Skeletal muscle tissue (tissue), 4 donors: ENCODE measurements around the gene DRAP1. TPM values are rescaled to one million over a fixed set of nuclear protein-coding genes. Genes with fewer than 3 reads are reported as not detected.

ENCODE experiments used
- H3K27ac ChIP-seq: one replicate; pipeline ENCODE4 v1.7.0; 2013; ENCODE audit warnings: mild to moderate bottlenecking, low read depth, low read length, inconsistent platforms
- H3K27me3 ChIP-seq, 3 donors: one replicate each; pipeline ENCODE4 v1.7.0; 2013; ENCODE audit warnings: low read length in 3 of 3; ENCODE audit not compliant: control insufficient read depth in 3 of 3, insufficient read depth in 3 of 3
- H3K36me3 ChIP-seq, 3 donors: one replicate each; pipeline ENCODE4 v1.7.0; 2013; ENCODE audit warnings: low read length in 3 of 3; ENCODE audit not compliant: control insufficient read depth in 3 of 3, insufficient read depth in 3 of 3
- H3K4me1 ChIP-seq, 3 donors: one replicate each; pipeline ENCODE4 v1.7.0; 2013; ENCODE audit warnings: low read length in 3 of 3, mild to moderate bottlenecking in 3 of 3; ENCODE audit not compliant: control insufficient read depth in 3 of 3, insufficient read depth in 3 of 3
- H3K4me3 ChIP-seq, 3 donors: one replicate each; pipeline ENCODE4 v1.7.0; 2013; ENCODE audit warnings: low read length in 3 of 3
- H3K9ac ChIP-seq, 3 donors: one replicate each; pipeline ENCODE4 v1.7.0; 2013; ENCODE audit warnings: low read length in 3 of 3, mild to moderate bottlenecking in 3 of 3, moderate library complexity in 2 of 3, low read depth in 1 of 3
- H3K9me3 ChIP-seq, 3 donors: one replicate each; pipeline ENCODE4 v1.7.0; 2013; ENCODE audit warnings: low read length in 3 of 3; ENCODE audit not compliant: control insufficient read depth in 3 of 3
- total RNA-seq: library from RNA; depleted of rRNA; stranded (reverse); fragments of >200 nt; gene quantifications from one replicate; pipeline ENCODE4 v1.2.3, GENCODE V29; 2014
- donor health status: Osteomylitis.

DRAP1 gene
- total RNA-seq, 1 donor from 2014 or later = 71.0 TPM

DNA sequence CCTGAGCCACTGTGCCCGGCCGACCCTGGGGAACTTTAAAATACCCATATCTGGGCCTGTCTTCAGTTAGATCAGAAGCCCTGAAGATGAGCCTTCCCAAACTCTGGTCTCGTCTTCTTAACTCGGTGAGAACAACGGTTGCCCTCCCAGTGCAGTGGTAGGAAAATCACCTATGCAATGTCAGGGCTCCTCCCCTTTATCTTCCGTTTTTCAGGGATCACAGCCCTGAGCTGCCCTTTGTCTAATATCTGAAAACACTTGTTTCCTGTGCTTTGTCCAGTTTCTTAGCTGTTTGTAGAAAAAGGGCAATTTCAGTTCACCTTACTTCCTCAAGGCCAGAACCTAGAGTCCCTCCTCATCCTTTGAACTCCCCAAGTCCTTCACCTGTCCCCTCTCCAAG is 9.4 kb downstream of the DRAP1 start:
- Histone ChIP-seq H3K4me1 (no peaks in the 10 kb centered on the region), H3K4me3 (no peak overlapping the region), H3K9me3 (no peaks in the 10 kb centered on the region), H3K27me3 (peaks cover 0 to 3% (median 0%) of the 10 kb centered on the region in 3 donors), H3K36me3 (no peaks in the 10 kb centered on the region), H3K9ac (no peak overlapping the region), H3K27ac (no peak overlapping the region)

GRCh38 chr11:65931773-65932557 is 12.7 kb downstream of the DRAP1 start:
- Histone ChIP-seq H3K27ac (no peak overlapping the region), H3K9ac (peak overlapping the region in 1 of 3 donors; percentile 3), H3K36me3 (no peaks in the 10 kb centered on the region), H3K4me1 (no peaks in the 10 kb centered on the region), H3K9me3 (no peaks in the 10 kb centered on the region), H3K4me3 (no peak overlapping the region), H3K27me3 (peaks cover 0 to 6% (median 0%) of the 10 kb centered on the region in 3 donors)

GRCh38 chr11:65932558-65932919 is 13.3 kb downstream of the DRAP1 start:
- Histone ChIP-seq H3K9ac (no peak overlapping the region), H3K27me3 (peaks cover 0 to 9% (median 0%) of the 10 kb centered on the region in 3 donors), H3K4me3 (no peak overlapping the region), H3K27ac (no peak overlapping the region), H3K4me1 (no peaks in the 10 kb centered on the region), H3K9me3 (no peaks in the 10 kb centered on the region), H3K36me3 (no peaks in the 10 kb centered on the region)

- Histone ChIP-seq H3K36me3 (no peaks in the 10 kb centered on the region), H3K4me3 (no peak overlapping the region), H3K9ac (no peak overlapping the region), H3K27me3 (peaks cover 0 to 21% (median 0%) of the 10 kb centered on the region in 3 donors), H3K4me1 (no peaks in the 10 kb centered on the region), H3K27ac (no peak overlapping the region), H3K9me3 (no peaks in the 10 kb centered on the region)
These were observed 14.8 kb downstream of the DRAP1 start for GRCh38 chr11:65934014-65934413.

GRCh38 chr11:65937766-65938165 is 18.5 kb downstream of the DRAP1 start:
- Histone ChIP-seq H3K36me3 (no peaks in the 10 kb centered on the region), H3K9ac (no peak overlapping the region), H3K4me1 (no peaks in the 10 kb centered on the region), H3K4me3 (no peak overlapping the region), H3K9me3 (no peaks in the 10 kb centered on the region), H3K27ac (no peak overlapping the region), H3K27me3 (peaks cover 0 to 25% (median 5%) of the 10 kb centered on the region in 3 donors)

DNA sequence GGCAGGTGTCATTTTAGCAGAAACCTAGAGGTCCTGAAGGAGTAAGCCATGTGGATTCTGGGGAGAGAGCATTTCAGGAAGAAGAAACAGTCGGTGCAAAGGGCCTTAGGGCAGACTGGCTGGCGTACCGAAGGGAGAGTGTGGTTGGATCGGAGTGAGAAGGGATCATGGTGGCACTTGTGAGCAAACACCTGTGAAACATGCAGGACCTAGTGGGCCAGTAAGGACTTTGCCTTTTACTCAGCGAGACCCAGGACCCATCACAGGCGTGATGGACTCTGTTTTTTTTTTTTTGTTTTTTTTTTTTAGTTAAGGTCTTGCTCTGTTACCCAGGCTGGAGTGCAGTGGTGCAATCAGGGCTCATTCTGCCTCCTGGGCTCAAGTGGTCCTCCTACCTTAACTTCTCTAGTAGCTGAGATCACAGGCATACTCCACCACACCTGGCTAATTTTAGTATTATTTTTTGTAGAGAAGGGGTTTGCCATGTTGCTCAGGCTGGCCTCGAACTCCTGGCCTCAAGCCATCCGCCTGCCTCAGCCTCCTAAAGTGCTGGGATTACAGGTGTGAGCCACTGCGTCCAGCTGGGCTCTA is 22.6 kb downstream of the DRAP1 start:
- H3K27ac ChIP-seq = no peak overlapping the region
- no peak overlapping the region for H3K4me3 ChIP-seq
- no peaks in the 10 kb centered on the region for H3K9me3 ChIP-seq
- no peaks in the 10 kb centered on the region for H3K4me1 ChIP-seq
- H3K9ac ChIP-seq = peak overlapping the region in 1 of 3 donors; percentile 30
- H3K36me3 ChIP-seq = no peaks in the 10 kb centered on the region
- peaks cover 0 to 19% (median 6%) of the 10 kb centered on the region in 3 donors for H3K27me3 ChIP-seq

- Histone ChIP-seq H3K27ac (no peak overlapping the region), H3K36me3 (no peaks in the 10 kb centered on the region), H3K27me3 (peaks cover 0 to 21% (median 13%) of the 10 kb centered on the region in 3 donors), H3K9ac (no peak overlapping the region), H3K4me3 (no peak overlapping the region), H3K9me3 (no peaks in the 10 kb centered on the region), H3K4me1 (no peaks in the 10 kb centered on the region)
These were observed 23.3 kb downstream of the DRAP1 start for GRCh38 chr11:65942531-65942930.

DNA sequence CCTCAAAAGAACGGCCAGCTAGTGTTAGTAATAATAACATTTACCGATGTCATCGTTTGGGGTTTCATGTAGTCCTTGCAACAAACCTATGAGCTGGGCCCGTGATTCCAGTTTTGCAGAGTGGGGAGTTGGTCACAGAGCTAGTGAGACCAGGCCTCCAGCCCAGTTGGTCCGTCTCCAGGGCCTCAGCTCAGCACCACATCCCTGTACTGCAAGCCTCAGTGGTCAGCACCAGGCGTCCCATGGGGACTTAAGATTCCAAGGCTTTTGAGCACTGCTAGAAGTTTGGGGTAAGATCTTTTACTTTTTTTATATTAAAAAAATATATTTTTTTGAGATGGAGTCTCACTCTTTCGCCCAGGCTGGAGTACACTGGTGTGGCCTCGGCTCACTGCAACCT is 25.0 kb downstream of the DRAP1 start:
- Histone ChIP-seq H3K27ac (no peak overlapping the region), H3K9ac (no peak overlapping the region), H3K9me3 (no peaks in the 10 kb centered on the region), H3K4me1 (no peaks in the 10 kb centered on the region), H3K36me3 (no peaks in the 10 kb centered on the region), H3K4me3 (no peak overlapping the region), H3K27me3 (peaks cover 0 to 16% (median 14%) of the 10 kb centered on the region in 3 donors)

DNA sequence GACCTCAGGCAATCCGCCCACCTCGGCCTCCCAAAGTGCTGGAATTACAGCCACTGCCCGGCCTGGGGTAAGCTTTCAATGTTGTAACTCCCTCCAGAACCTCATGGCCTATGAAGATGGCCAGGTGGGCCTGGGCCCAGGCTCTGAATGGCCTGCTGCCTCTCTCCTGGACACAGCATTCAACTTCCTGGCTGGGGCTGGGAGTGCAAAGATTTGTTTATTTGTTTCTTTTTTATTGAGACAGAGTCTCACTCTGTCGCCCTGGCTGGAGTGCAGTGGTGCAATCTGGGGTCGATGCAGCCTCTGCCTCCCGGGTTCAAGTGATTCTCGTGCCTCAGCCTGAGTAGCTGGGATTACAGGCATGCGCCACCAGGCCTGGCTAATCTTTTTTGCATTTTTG is 25.5 kb downstream of the DRAP1 start:
- H3K27ac ChIP-seq = no peak overlapping the region
- no peaks in the 10 kb centered on the region for H3K36me3 ChIP-seq
- no peaks in the 10 kb centered on the region for H3K9me3 ChIP-seq
- no peaks in the 10 kb centered on the region for H3K4me1 ChIP-seq
- no peak overlapping the region for H3K4me3 ChIP-seq
- H3K27me3 ChIP-seq = peaks cover 0 to 16% (median 14%) of the 10 kb centered on the region in 3 donors
- H3K9ac ChIP-seq = no peak overlapping the region

- Histone ChIP-seq H3K36me3 (no peaks in the 10 kb centered on the region), H3K27ac (no peak within 1 kb of the TSS), H3K9ac (no peak within 1 kb of the TSS), H3K9me3 (no peaks in the 10 kb centered on the region), H3K4me3 (no peak within 1 kb of the TSS), H3K4me1 (no peaks in the 10 kb centered on the region), H3K27me3 (peaks cover 0 to 16% (median 14%) of the 10 kb centered on the region in 3 donors)
These were observed 26.2 kb downstream of the DRAP1 start, which contains the start of gene TSGA10IP for GRCh38 chr11:65945430-65945911. Gene TSGA10IP (plus strand): TSS chr11:65945480. CDS start chr11:65945676, 196 bp downstream.
